SW 1271 (cell line): ENCODE data around the gene ANHX.

ENCODE experiments used
- DNase-seq, 2 experiments: peaks; one replicate each; lab custom pipeline; 2025; lab: John Stamatoyannopoulos, UW

Gene ANHX

DNA sequence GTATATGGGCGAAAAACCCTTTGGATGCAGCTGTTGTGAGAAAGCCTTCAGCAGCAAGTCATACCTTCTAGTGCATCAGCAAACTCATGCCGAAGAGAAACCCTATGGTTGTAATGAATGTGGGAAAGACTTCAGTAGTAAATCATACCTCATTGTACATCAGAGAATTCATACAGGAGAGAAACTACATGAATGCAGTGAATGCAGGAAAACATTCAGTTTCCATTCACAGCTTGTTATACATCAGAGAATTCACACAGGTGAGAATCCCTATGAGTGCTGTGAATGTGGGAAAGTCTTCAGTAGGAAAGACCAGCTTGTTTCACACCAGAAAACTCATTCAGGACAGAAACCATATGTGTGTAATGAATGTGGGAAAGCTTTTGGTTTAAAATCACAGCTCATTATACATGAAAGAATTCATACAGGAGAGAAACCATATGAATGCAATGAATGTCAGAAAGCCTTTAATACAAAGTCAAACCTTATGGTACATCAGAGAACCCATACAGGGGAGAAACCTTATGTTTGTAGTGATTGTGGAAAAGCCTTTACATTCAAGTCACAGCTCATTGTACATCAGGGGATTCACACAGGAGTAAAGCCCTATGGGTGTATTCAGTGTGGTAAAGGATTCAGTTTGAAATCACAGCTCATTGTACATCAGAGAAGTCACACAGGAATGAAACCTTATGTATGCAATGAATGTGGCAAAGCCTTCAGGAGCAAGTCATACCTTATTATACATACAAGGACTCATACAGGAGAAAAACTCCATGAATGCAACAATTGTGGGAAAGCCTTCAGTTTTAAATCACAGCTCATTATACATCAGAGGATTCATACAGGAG lies 33.0 kb downstream of the ANHX start:
- no peak for DNase-seq

DNA sequence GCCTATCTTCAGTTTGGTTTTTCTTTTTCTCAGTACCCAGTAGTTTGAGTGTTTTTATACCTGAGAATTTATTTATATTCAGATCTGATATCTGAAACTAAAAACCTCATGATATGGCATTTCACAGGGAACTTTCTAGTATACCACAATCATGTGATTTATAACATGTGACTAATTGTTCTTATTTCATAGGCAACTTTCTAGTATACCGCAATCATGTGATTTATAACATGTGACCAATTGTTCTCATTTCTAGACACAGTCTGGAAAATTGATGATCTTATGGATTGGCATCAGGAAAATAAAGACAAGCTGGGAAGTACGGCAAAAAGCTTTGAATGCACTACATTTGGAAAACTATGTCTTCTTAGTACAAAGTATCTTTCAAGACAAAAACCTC lies 33.8 kb downstream of the ANHX start:
- DNase-seq: no peak

DNA sequence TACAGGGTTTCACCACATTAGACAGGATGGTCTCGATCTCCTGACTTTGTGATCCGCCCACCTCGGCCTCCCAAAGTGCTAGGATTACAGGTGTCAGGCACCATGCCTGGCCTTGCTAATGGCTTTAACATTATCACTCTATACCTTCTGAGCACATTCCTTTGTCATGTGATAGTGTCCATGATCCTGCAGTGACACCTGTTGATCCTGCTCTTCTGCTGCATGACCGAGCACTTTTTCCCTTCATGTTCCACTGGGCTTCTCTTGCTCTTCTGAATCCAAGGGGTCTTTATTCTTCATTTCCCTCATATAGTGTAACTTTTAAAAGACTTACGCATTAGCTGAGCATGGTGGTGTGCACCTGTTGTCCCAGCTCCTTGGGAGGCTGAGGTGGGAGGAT lies 42.8 kb downstream of the ANHX start:
- DNase-seq: no peak

DNA sequence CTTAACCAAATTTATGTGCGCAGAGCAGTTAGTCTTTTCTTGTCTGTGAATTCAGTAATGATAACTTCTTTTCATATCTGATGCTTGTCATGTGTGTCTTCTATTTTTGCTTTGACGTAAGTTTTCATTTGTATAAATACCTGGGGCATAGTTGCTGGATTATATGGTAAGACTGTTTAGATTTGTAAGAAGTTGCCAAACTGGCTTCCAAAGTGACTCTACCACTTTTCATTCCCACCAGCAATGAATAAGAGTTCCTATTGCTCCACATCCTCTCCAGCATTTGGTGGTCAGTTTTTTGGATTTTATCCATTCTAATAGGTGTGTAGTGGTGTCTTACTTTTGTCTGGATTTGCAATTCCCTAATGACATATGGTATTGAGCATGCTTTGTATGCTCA lies 45.5 kb downstream of the ANHX start:
- no peak for DNase-seq

DNA sequence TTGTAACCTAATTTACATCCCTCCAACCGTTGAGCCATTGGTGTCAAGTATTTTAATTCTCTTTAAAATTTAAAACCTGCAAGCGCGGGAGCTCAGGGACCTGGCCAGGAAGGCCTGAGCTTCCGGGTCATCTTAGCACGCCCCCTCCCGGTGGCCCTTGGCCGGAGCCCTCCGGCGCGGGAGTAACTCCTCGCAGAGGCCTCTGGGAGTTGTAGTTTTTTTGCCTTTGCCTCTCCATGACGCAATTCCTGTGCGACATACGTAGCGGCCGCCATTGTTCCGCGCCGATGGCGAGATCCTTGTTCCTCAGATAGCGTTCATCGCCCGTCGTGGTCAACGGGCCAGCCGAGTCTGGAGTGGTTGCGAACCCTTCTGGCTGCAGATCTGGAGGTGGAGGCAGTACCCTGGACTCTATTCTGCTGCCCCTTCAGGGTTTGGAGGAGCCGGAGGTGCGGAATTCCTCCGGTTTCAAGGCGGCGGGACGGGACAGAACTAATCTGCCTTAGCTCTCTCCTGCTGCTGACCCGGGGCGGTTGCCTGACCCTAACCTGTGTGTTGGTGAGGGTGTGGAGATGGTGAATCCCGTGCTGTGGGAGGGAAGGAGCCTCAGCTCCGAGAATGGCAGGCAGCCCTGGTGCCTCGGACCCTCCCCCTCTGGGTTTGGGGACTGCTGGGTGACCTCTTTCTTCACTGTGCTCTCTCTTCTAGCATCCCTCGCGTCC lies 54.3 kb downstream of the ANHX start, which contains the start of gene ZNF268:
Gene ZNF268 (plus strand): TSS at position 258 of the 722 bp plus-strand sequence. CDS start 503 bp downstream, outside the sequence.
- DNase-seq: peak; percentile 82 to 87

DNA sequence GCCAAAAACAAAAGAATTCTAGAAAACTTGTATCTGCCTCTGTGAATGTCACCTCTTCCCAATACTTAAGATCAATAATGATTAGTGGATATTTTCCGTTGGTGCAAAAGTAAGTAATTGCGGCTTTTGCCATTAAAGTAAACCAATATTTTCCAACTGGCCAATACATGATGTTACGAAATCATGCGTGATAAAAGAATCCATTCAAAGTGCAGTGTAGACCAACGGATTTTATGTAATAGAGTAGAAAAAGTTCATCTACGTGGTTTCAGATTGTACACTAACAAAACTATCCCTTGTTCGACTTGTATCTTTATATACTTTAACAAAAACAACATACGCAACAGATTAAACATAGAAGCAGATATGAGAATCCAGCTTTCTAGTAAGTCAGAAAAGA lies 55.0 kb downstream of the ANHX start:
- no peak for DNase-seq

DNA sequence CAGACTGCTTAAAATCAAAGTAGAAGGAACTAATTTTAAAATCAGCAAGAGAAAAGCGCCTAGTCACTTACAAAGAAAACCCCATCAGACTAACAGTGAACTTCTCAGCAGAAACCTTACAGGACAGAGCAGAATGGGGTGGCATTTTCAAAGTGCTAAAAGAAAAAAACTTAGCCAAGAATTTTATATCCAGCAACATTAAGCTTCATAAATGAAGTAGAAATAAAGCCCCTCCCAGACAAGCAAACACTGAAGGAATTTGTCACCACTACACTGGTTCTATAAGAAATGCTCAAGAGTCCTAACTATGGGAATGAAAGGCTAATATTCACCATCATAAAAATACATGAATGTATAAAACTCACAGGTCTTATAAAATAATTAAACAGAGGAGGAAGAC lies 60.8 kb downstream of the ANHX start:
- DNase-seq: no peak

DNA sequence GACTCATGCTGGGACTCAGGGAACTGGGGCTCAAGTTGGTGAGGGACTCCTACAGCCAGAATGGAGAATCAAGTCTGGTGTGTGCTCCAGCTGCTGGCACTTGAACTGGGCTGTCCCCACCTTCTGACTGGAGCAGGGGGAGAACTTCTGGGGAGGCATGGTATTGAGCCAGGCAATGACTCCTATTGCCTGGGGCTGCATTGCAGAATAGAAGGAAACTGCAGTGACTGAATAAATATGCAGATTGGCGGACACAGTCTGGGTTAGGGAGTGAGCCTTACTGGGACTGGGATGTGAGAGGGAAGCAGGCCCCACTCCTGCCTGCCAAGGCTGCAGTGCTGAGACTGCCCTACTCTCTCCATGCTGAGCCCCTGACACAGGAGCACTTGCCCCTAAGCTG lies 63.2 kb downstream of the ANHX start:
- no peak for DNase-seq
